Esophagus (tissue), 2 donors: ENCODE data around the gene ARHGAP5. TPM values are rescaled to one million over a fixed set of nuclear protein-coding genes. Genes with fewer than 3 reads are reported as not detected.
"Not testable (repeated sequence)": the region's sequence is repeated elsewhere in the genome, so short reads cannot be mapped to it uniquely, and the experiment has no call there.

ENCODE experiments used
- H3K27ac ChIP-seq, 2 donors: one replicate each; pipeline ENCODE4 v1.5.1; 2013; ENCODE audit warnings: low read depth in 2 of 2, mild to moderate bottlenecking in 2 of 2, inconsistent platforms in 1 of 2, low read length in 1 of 2, moderate library complexity in 1 of 2
- H3K27me3 ChIP-seq, 2 donors: one replicate each; pipeline ENCODE4 v1.6.1; 2013; ENCODE audit warnings: low read length in 2 of 2, control low read depth in 1 of 2, mild to moderate bottlenecking in 1 of 2; ENCODE audit not compliant: insufficient read depth in 2 of 2, control insufficient read depth in 1 of 2
- H3K36me3 ChIP-seq, 2 donors: one replicate each; pipeline ENCODE4 v1.6.1; 2013; ENCODE audit warnings: low read length in 1 of 2; ENCODE audit not compliant: control insufficient read depth in 2 of 2, insufficient read depth in 2 of 2
- H3K4me1 ChIP-seq, 2 donors: one replicate each; pipeline ENCODE4 v1.6.1; 2013; ENCODE audit warnings: low read length in 1 of 2; ENCODE audit not compliant: control insufficient read depth in 2 of 2, insufficient read depth in 2 of 2
- H3K4me3 ChIP-seq, 2 donors: one replicate each; pipeline ENCODE4 v1.5.1; 2013; ENCODE audit warnings: low read length in 2 of 2, mild to moderate bottlenecking in 2 of 2, low read depth in 1 of 2, moderate library complexity in 1 of 2
- H3K9me3 ChIP-seq, 2 donors: one replicate each; pipeline ENCODE4 v1.6.1; 2013; ENCODE audit warnings: mild to moderate bottlenecking in 2 of 2, low read depth in 1 of 2, low read length in 1 of 2, moderate library complexity in 1 of 2; ENCODE audit not compliant: control insufficient read depth in 2 of 2, insufficient read depth in 1 of 2
- WGBS, 2 donors: extraction: QIAGEN DNeasy Blood & Tissue Kit; methylation state at CpG; one replicate each; pipeline ENCODE4 v1.1.7; 2013; 5-methylcytosine and 5-hydroxymethylcytosine counted together
- polyA plus RNA-seq, 2 donors: library from polyadenylated mRNA; stranded (reverse); fragments of 200-250 nt; gene quantifications; one replicate each; pipeline ENCODE4 v1.2.3, GENCODE V29; 2013
- donor health status: healthy with polysubstance abuse.
- donor health status: Bipolar disorder and iron deficiency.

The ARHGAP5 gene
- polyA plus RNA-seq, 2 donors, result 22.3 to 32.7 TPM

GRCh38 chr14:32129124-32129523 is 52.0 kb downstream of the ARHGAP5 start:
- H3K4me3 ChIP-seq, result no peak overlapping the region
- H3K27ac ChIP-seq, result no peak overlapping the region
- 42 to 48% methylated on average over 2 of the region's 2 CpGs for WGBS, 2 donors
- H3K4me1 ChIP-seq, result peaks cover 0 to 2% of the 10 kb centered on the region in 2 donors
- H3K36me3 ChIP-seq, result peaks cover 0 to 6% of the 10 kb centered on the region in 2 donors
- peaks cover 0 to 5% of the 10 kb centered on the region in 2 donors for H3K9me3 ChIP-seq
- H3K27me3 ChIP-seq, result no peaks in the 10 kb centered on the region

DNA sequence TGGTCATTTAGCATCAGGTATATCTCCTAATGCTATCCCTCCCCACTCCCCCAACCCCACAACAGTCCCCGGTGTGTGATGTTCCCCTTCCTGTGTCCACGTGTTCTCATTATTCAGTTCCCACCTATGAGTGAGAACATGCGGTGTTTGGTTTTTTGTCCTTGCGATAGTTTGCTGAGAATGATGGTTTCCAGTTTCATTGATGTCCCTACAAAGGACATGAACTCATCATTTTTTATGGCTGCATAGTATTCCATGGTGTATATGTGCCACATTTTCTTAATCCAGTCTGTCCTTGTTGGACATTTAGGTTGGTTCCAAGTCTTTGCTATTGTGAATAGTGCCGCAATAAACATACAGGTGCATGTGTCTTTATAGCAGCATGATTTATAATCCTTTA is 54.6 kb downstream of the ARHGAP5 start:
- H3K4me1 ChIP-seq, H3K9me3 ChIP-seq, H3K4me3 ChIP-seq, H3K27ac ChIP-seq, H3K36me3 ChIP-seq, H3K27me3 ChIP-seq: not testable (repeated sequence)
- 98 to 100% methylated on average over 3 to 5 of the region's 5 CpGs for WGBS, 2 donors

DNA sequence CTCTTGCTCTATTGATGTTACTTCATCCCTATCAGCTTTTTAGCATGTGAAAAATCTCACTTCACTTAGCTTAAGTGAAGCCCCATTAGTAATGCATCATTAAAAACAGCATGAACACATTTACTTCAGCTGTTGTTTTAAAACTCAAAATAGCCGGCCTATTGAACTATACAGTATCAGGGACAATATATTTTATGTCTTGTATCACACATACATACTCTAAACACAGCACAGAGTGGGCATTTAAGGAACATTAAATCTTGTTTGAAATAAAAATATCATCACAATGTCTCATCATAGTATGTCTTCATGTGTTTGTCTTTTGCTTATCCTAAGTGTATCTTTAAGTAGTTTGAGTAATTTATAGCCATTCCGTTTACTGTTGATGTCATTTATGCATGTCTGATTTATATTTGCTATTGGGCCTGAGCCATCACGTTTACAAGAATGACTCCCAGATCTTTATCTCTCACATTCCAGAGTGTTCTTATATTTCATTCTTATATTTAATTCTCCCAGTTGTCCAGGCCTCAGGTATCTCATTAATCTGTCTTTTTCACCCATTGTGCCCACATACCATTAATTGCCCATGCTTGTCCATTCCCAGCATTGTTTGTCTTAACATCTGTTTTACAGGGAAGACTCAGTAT is 57.5 kb downstream of the ARHGAP5 start:
- Histone ChIP-seq H3K27ac (no peak overlapping the region), H3K27me3 (no peaks in the 10 kb centered on the region), H3K4me3 (no peak overlapping the region), H3K9me3 (no peaks in the 10 kb centered on the region), H3K4me1 (peaks cover 0 to 2% of the 10 kb centered on the region in 2 donors), H3K36me3 (no peaks in the 10 kb centered on the region)
- 56 to 58% methylated on average over 3 of the region's 3 CpGs for WGBS, 2 donors

DNA sequence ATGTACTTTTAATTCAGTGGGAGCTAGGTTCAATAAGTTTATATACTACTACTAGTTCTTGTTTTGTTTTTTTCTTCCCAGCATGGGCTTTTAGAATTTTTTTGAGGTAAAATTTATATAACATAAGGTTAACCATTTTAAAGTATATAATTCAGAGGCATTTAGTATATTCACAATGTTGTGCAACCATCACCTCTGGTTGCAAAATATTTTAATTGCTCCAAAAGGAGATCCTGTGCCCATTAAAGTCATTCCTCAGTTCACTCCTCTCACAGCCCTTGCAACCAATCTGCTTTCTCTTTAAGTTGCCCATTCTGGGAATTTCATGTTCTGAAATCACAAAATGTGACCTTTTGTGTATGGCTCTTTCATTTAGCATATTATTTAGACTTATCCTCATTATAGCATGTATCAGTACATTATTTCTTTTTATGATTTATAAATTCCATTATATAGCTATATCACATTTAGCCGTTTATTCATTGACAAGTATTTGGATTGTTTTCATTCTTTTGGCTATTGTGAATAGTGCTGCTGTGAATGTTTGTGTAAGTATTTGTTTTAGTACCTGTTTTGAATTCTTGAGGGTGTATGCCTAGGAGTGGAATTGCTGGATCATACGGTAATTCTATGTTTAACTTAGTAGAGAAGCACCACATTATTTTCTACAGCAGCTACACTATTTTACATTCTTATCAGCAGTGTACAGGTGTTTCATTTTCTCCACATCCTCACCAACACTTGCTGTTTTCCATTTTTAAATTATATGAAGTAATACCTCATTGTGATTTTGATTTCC is 59.1 kb downstream of the ARHGAP5 start:
- no peak overlapping the region for H3K4me3 ChIP-seq
- no peaks in the 10 kb centered on the region for H3K9me3 ChIP-seq
- H3K36me3 ChIP-seq, result no peaks in the 10 kb centered on the region
- no peak overlapping the region for H3K27ac ChIP-seq
- no peaks in the 10 kb centered on the region for H3K27me3 ChIP-seq
- 88 to 92% methylated on average over 2 of the region's 2 CpGs for WGBS, 2 donors
- no peaks in the 10 kb centered on the region for H3K4me1 ChIP-seq

DNA sequence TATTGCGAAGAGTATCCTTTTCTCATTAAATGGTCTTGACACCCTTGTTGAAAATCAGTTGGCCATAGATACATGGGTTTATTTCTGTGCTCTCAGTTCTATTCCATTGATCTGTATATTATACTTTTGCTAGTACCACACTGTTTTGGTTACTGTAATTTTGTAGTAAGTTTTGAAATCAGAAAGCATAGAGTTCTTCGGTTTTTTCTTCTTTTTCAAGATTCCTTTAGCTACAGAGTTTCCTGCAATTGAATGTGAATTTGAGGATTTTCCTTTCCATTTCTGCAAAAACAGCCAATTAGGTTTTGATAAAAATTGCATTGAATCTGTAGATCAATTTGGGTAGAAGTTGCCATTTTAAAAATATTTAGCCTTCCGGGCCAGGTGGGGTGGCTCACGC is 60.2 kb downstream of the ARHGAP5 start:
- Histone ChIP-seq H3K27me3 (no peaks in the 10 kb centered on the region), H3K9me3 (no peaks in the 10 kb centered on the region), H3K27ac (no peak overlapping the region), H3K4me3 (no peak overlapping the region), H3K36me3 (peaks cover 0 to under 1% of the 10 kb centered on the region in 2 donors), H3K4me1 (no peaks in the 10 kb centered on the region)
- WGBS, 2 donors, result 95 to 96% methylated on average over 4 of the region's 4 CpGs

- H3K4me1 ChIP-seq, result no peaks in the 10 kb centered on the region
- H3K36me3 ChIP-seq, result peaks cover 0 to 4% of the 10 kb centered on the region in 2 donors
- H3K27ac ChIP-seq, result no peak overlapping the region
- no peaks in the 10 kb centered on the region for H3K27me3 ChIP-seq
- 95 to 100% methylated on average over 1 of the region's 1 CpG for WGBS, 2 donors
- no peak overlapping the region for H3K4me3 ChIP-seq
- no peaks in the 10 kb centered on the region for H3K9me3 ChIP-seq
Observed at GRCh38 chr14:32137892-32138291, 60.8 kb downstream of the ARHGAP5 start.

DNA sequence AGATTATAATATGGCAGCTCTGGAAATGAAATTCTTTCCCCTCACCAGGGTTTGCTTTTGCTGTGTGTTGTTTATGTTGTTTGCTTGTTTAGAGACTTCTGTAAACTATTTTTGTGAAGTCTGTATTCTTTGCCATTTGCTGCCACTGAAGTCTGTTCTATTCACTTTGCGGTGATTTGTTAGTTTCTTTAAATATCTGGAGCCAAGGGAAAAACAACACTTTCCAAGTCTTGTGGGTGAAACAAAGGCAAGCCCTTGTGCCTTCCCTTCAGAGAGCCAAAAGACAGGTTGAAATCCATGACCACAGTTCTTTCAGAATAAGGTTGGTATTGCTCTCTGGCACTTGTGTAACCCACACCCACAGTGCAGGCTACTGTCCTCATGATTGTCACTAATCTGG is 65.2 kb downstream of the ARHGAP5 start:
- 99 to 100% methylated on average over 1 of the region's 1 CpG for WGBS, 2 donors
- H3K36me3 ChIP-seq, result peaks cover 0 to 4% of the 10 kb centered on the region in 2 donors
- no peak overlapping the region for H3K27ac ChIP-seq
- H3K27me3 ChIP-seq, result no peaks in the 10 kb centered on the region
- H3K4me3 ChIP-seq, result no peak overlapping the region
- H3K4me1 ChIP-seq, result no peaks in the 10 kb centered on the region
- H3K9me3 ChIP-seq, result no peaks in the 10 kb centered on the region

GRCh38 chr14:32142754-32143437 is 65.8 kb downstream of the ARHGAP5 start:
- no peaks in the 10 kb centered on the region for H3K9me3 ChIP-seq
- 90 to 93% methylated on average over 7 of the region's 7 CpGs for WGBS, 2 donors
- H3K27me3 ChIP-seq, result no peaks in the 10 kb centered on the region
- no peaks in the 10 kb centered on the region for H3K4me1 ChIP-seq
- H3K36me3 ChIP-seq, result peaks cover 2 to 4% of the 10 kb centered on the region in 2 donors
- H3K27ac ChIP-seq, result no peak overlapping the region
- no peak overlapping the region for H3K4me3 ChIP-seq

GRCh38 chr14:32150392-32150791 is 73.3 kb downstream of the ARHGAP5 start:
- no peaks in the 10 kb centered on the region for H3K9me3 ChIP-seq
- H3K36me3 ChIP-seq, result peaks cover 6 to 10% of the 10 kb centered on the region in 2 donors
- H3K4me3 ChIP-seq, result no peak overlapping the region
- no peaks in the 10 kb centered on the region for H3K27me3 ChIP-seq
- H3K4me1 ChIP-seq, result no peaks in the 10 kb centered on the region
- no peak overlapping the region for H3K27ac ChIP-seq
- 77 to 85% methylated on average over 2 of the region's 2 CpGs for WGBS, 2 donors
